Iris pigment epithelial cell (primary cell): ENCODE results near the gene ATP8B3.

Experiments
- DNase-seq: peaks from one replicate; pipeline ENCODE4 v3.0.0-alpha.2; 2011; ENCODE audit warnings: low read depth

ATP8B3 gene

DNA sequence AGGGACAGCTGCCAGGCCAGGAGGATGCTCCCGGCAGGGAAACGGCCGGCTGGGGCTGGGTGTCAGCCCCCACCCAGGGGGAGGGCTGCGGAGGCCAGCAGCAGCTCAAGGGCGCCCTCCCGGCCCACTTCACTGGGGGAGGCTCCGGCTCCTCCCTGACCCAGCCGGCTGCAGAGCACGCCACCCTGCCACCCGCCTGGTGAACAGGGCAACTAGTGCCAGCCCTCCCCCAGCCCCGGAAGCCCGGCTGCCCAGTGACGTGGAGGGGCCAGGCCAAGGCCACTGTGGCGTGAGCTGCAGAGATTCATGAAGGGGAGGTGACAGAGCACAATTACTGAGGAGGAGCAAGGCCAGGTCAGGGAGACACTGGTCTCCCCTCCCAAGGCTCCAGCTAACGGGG lies 21.5 kb upstream of the ATP8B3 start:
- DNase-seq: no peak

- no peak for DNase-seq
These were observed 20.1 kb upstream of the ATP8B3 start for GRCh38 chr19:1832046-1832663.

GRCh38 chr19:1830978-1831377 lies 18.9 kb upstream of the ATP8B3 start:
- DNase-seq: no peak

- no peak for DNase-seq
These were observed 18.5 kb upstream of the ATP8B3 start for GRCh38 chr19:1830568-1830967.

DNA sequence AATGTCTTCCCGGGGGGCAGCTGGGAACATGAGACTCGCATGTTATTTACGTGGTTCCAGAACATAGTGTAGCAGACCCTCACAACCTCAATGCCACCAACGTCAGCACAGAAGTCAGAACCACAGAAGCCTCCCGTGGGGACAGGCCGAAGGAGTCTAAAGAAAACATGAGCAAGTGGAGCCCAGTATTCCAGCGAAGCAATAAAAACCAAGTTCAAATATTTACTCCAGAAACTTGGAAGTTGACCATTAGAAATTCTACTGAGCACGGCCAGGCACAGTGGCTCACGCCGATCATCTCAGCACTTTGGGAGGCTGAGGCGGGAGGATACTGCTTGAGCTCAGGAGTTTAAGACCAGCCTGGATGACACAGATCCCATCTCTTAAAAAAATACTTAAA lies 17.9 kb upstream of the ATP8B3 start:
- DNase-seq: no peak

DNA sequence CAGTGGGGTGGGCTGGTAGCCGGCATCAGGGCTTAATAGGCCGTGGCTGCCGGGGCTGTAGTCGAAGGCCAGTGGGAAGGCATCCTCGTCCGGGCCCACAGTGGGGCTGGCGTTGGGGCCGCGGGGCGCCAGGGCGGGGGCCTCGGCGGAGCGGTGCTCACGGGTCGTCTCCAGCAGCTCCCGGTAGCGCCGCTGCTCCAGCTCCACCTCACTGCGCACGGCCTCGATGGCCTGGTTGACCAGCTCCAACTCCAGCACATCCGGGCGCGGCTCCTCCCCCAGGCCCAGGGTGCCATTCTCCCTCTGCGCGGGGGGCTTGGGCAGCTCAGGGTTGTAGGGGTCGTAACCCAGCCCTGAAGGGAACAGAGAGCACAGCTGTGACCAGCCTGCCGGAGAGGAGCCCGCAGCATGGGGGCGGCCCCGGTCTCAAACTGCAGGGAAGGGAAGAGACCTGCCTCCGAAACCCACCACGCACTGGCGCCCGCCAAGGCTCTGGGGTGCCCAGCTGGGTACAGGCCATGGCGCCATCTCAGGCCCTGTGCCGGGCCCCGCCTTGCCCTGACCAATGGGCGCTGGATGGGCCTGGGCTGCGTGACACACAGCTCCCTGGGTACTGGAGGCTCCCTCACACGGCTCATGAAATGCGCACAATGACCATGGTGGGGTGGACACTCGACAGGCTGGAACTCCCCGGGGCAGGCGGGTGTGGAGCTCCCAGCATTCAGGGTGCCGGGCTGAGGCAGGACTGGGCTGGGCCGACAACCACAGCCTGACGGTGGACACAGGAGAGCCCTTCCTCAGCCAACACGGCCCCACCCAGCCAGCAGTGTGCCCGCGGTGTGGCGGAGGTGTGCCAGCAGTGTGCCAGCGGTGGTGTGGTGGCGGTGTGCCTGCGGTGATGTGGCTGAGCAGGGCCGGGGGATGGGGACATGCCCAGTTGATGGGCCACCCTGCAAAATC lies 16.5 kb upstream of the ATP8B3 start:
- no peak for DNase-seq

DNA sequence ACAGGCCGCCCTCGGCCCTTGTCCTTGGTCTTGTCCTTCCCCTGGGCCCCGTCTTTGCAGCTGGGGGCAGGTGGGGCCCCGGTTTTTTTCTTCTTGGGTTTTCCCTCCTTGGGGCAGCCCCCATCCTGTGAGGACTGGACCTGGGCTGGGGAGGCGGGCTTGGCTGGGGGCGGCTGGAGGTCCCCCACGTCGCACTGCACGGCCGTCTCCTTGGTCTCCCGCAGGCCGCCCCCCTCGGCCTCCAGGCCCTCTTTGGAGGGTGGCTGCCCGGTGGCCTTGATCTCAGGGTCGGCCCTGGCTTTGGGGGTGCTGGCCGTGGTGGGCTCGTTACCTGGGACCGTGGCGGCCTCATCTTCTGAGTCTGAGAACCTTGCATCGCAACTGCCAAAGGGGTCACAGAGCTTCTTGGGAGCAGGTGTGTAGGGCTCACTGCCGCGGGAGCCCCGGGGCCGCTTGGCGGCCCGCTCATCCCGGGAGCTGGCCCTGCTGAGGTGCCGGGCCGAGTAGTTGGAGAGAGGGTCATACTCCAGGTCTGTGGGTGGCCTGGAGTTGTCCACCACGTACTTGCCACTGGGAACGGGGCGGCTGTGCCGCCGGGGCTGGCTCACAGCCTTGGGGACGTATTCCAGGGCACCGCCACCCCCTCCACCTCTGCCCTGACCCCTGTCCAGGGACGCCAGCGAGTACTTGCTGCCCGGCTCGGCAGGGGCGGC lies 15.6 kb upstream of the ATP8B3 start:
- no peak for DNase-seq

DNA sequence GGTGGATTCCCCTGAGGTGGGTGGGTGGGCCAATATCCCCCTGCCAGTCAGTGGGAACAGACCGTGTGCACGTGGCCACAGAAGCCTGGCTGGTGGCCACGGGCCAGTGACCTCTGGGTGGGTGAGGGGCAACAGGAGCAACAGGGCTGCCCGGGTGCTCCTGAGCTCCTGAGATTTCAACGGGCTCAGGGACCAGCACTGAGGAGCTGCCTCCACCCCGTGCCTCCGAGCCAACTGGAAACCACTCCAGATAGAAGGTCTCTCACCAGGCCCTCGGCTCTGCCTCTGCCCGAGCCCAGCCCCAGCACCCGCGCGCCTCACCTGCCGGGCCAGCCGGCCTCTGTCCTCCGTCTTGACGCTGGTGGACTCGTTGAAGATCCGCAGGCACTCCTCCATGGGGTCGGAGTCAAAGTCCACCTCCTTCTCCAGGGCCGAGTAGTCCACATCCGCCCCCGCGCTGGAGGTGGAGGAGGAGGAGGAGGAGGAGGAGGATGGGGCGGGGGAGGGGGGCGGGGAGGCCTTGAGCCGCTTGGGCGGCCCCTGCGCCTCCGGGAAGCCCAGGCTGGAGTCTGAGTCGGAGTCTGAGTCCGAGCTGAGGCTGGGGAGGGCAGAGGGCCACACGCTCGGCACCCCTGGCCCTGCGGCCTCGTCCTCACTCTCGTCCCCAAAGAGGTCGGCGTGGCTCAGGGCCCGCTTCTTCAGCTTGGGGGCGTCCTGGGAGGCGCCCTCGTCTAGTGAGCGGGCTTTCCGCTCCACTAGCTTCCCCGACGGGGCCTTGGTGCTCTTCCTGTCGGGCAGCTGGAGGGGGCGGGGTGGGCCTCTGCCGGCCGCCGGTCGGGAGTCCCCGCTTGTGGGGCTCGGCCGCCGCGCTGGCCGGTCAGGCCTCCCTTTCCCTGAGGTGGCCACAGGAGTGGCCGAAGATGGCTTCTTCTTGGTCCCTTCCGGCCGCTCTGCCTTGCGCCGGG lies 14.8 kb upstream of the ATP8B3 start:
- DNase-seq: no peak

DNA sequence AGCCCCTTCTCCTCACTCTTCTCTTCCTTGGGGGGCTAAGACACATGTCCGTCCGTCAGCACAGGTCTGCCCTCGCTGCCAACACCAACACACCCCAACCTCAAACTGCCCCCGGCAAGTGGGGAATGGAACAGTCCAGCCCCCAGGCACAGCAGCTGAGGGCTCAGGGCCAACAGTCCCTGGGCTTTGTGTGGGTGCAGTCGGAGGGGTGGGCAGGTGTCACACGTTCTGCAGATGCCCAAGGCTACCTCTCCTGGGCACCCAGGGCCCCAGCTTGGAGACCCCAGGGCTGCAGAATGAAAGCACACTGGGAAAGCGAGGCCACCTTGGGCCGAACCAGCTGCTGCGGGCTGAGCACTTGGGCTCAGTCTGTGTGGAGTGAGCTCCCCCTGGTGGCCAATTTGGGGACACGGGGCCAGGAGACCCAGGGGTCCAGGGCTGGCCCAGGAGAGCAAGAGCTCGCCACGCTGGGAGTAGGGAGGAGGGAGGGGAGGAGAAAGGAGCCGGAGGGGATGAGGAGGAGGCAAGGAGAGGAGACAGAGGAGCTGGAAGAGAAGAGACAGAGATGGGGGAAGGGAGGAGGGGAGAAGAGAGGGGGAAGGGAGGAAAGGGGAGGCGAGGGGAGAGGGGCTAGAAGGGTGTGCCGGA lies 14.0 kb upstream of the ATP8B3 start:
- peak; percentile 44 for DNase-seq

GRCh38 chr19:1824252-1824622 lies 12.2 kb upstream of the ATP8B3 start:
- no peak for DNase-seq

DNA sequence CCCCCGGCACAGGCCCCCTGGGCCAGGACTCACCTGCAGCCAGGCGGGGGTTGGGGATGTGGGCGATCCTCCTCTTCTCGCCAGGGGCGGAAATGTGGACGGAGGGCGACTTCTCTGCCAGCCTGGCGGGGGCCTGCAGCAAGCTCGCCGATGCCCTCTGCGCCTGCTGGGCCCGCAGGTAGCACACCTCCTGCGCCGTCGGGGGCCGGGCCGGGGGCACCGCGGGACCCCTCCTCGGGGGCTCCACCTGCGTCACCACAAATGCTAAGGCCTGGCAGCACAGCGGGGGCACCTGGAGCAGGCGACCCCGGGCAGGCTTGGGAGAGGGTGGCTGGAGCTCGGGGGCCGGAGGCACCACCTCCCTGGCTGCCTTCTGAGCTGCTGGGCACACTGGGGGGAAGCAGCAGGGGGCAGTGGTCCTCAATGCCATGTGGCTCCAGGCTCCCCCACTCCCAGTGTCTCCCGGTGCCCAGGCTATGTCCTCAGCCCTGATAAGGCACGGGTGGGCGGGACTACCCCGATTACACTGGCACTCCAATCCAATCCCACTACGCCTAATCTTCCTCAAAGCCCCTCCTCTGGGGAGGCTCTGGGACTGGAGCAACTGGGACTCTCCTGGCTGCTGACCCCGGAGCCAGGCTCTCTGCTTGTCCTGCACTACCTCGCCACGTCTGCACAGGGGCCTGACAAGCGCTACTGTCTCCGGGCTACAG lies 11.6 kb upstream of the ATP8B3 start:
- DNase-seq: no peak

GRCh38 chr19:1823020-1823419 lies 10.9 kb upstream of the ATP8B3 start:
- no peak for DNase-seq

DNA sequence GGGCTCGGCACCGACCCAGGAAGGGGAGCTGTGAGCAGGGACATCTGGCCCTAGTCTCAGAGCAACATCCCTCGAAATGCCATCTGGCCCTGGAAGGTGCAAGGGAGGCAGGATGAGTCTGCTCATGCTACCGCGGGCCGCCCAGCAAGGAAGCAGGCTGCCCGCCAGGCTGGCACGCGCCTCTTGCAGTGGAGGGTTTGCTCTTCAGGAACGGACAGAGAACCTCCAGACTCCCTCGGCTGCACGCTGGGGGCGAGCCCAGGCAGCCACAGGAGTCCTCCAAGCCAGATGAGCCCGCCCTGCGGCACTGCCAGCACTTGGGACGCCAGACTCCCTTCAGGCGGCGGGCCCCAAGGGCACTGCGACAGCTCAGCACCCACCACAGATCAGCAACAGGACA lies 10.1 kb upstream of the ATP8B3 start:
- no peak for DNase-seq

DNA sequence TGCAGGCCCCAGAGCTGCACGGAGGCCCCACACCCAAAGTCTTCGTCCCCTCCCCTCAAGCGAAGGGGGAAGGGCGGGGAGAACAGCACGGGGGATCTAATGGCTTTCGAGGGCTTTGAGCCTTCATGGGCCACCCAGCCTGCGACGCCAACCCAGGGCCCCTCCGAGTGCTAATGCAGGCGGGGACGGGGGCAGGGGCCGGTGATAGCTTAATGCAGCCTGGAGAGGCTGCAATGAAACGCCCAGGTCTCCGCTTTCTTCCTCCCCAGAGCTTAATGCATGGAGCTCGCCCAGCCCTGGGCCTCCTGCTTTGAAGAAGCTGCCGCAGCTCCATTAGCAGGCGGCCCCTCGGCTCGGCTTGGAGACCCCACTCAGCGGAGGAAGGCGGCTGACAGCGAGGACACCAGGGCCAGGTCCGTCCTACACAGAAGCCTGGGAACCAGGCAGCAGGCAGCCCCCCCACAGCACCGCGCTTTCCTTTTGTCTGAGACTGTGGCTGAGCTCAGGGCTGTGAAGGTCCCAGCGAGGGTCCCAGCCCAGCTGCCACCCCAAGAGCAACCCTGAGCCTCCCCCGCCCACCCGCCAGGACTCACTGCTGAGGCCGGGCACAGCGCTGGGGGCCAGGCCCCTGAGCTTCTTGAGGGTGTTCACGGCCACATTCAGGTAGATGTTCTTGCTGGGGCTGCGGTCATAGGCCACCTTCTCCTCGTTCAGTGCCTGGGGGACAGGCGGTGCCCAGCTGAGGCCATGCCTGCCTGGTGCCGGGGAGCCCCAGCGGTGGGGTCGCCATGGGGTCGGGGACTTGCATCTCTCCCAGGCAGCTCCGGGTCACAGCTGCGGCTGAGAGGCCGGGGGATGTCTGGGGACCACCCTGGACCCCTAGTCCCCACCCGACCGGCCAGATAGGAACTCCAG lies 7.5 kb upstream of the ATP8B3 start:
- DNase-seq: no peak

- DNase-seq: no peak
These were observed 6.6 kb upstream of the ATP8B3 start for GRCh38 chr19:1818549-1819195.

GRCh38 chr19:1817553-1818179 lies 5.6 kb upstream of the ATP8B3 start:
- no peak for DNase-seq

GRCh38 chr19:1816530-1817298 lies 4.6 kb upstream of the ATP8B3 start:
- no peak for DNase-seq
